ENCODE measurements around the gene DHX36. TPM values are rescaled to one million over a fixed set of nuclear protein-coding genes. Genes with fewer than 3 reads are reported as not detected.

The DHX36 gene, protein sequence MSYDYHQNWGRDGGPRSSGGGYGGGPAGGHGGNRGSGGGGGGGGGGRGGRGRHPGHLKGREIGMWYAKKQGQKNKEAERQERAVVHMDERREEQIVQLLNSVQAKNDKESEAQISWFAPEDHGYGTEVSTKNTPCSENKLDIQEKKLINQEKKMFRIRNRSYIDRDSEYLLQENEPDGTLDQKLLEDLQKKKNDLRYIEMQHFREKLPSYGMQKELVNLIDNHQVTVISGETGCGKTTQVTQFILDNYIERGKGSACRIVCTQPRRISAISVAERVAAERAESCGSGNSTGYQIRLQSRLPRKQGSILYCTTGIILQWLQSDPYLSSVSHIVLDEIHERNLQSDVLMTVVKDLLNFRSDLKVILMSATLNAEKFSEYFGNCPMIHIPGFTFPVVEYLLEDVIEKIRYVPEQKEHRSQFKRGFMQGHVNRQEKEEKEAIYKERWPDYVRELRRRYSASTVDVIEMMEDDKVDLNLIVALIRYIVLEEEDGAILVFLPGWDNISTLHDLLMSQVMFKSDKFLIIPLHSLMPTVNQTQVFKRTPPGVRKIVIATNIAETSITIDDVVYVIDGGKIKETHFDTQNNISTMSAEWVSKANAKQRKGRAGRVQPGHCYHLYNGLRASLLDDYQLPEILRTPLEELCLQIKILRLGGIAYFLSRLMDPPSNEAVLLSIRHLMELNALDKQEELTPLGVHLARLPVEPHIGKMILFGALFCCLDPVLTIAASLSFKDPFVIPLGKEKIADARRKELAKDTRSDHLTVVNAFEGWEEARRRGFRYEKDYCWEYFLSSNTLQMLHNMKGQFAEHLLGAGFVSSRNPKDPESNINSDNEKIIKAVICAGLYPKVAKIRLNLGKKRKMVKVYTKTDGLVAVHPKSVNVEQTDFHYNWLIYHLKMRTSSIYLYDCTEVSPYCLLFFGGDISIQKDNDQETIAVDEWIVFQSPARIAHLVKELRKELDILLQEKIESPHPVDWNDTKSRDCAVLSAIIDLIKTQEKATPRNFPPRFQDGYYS
- 100 to 1,000 TPM in 1 of 4 donors, 10 to 100 TPM in 3; 57.2 to 106 (median 70.9) TPM for total RNA-seq

DNA sequence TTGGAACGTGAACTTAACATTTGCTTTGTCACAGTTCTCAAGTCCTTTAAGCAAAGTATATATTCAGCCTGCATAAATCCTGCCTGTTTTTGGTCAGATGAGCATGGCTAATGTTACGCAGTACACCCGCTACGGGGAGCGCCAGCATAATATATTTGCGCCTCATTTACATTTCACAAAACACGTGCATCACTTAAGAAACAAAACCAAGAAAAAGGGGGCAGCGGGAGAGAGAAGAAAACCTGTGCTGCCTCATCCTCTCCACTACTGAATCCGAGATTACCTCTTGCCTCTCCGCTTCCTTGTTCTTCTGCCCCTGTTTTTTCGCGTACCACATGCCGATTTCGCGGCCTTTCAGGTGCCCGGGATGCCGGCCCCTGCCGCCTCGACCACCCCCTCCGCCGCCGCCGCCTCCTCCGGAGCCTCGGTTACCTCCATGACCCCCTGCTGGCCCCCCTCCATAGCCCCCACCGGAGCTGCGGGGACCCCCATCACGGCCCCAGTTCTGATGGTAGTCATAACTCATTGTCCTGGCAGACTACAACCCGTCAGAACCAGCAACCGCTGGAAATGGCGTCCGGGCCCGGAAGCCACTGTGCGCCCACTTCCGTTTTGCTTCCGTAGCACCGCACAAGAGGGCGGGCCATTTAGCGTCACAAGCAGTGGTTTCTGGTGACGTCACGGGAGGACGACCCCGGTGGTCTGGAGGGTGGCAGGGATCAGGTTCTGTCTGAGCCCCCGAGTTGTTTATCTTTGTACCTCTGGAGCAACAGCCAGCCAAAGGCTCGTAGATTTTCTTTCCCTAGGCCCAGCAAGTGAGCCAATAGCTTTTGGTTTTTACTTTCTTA, at the start of gene DHX36:
DHX36 (minus strand) TSS at position 597 of the 848 bp plus-strand sequence; CDS start at position 526, 71 bp downstream.
- TF ChIP-seq POLR2A (IDR thresholded peaks at IDR 0.05): peak; percentile 10 to 77
- TF ChIP-seq, protein P1, sequence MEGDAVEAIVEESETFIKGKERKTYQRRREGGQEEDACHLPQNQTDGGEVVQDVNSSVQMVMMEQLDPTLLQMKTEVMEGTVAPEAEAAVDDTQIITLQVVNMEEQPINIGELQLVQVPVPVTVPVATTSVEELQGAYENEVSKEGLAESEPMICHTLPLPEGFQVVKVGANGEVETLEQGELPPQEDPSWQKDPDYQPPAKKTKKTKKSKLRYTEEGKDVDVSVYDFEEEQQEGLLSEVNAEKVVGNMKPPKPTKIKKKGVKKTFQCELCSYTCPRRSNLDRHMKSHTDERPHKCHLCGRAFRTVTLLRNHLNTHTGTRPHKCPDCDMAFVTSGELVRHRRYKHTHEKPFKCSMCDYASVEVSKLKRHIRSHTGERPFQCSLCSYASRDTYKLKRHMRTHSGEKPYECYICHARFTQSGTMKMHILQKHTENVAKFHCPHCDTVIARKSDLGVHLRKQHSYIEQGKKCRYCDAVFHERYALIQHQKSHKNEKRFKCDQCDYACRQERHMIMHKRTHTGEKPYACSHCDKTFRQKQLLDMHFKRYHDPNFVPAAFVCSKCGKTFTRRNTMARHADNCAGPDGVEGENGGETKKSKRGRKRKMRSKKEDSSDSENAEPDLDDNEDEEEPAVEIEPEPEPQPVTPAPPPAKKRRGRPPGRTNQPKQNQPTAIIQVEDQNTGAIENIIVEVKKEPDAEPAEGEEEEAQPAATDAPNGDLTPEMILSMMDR (IDR thresholded peaks at IDR 0.05): peak in 2 of 6 experiments; percentile 5 to 24
- peak within 1 kb of the TSS; percentile 21 to 74 (median 73) for H3K4me3 ChIP-seq (replicated peaks in 1 of 3)
- H3K36me3 ChIP-seq: no peaks in the 10 kb centered on the region
- no peaks in the 10 kb centered on the region for H3K9me3 ChIP-seq
- H3K27ac ChIP-seq: peak within 1 kb of the TSS; percentile 59 to 93 (median 82)
- intact Hi-C loops (cut with DNase I): no loop called here
- WGBS, 2 donors: 0 to 1% methylated on average over 38 to 45 of the region's 45 CpGs
- H3K4me1 ChIP-seq: peaks cover 25 to 29% of the 10 kb centered on the region in 2 donors
- H3K27me3 ChIP-seq: no peaks in the 10 kb centered on the region
- peak; percentile 87 for DNase-seq

DNA sequence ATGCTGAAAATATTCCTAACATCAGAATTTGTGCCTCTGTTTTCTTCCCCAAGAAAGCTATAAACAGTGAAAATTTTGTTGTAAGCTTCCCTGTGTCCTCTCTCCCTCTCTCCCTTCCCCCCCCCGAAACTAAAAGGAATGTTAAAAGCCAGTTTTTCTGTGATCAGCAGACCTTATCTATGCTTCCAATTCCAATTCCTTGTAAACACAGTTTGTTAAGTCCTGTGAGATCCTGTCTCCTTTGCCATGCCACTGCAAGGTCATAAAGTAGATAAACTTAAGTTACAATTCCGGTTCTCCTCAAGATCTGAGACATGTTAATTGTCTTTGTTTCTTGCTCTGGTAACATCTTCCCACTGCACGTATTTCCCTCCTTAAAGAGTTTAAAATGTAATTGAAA, 42.9 kb upstream of the DHX36 start:
- Histone ChIP-seq H3K4me1 (peaks cover 5 to 7% of the 10 kb centered on the region in 2 donors), H3K36me3 (no peaks in the 10 kb centered on the region), H3K27me3 (no peaks in the 10 kb centered on the region), H3K27ac (peak overlapping the region; percentile 42 to 67 (median 48)), H3K4me3 (replicated peaks in 1 of 3) (no peak overlapping the region), H3K9me3 (no peaks in the 10 kb centered on the region)
- TF ChIP-seq, protein P1 (IDR thresholded peaks at IDR 0.05): no peak
- TF ChIP-seq POLR2A (IDR thresholded peaks at IDR 0.05): no peak
- intact Hi-C loops (cut with DNase I): no loop called here
- DNase-seq: peak in 1 of 2 donors; percentile 6
- 11 to 16% methylated on average over 3 of the region's 3 CpGs for WGBS, 2 donors

DNA sequence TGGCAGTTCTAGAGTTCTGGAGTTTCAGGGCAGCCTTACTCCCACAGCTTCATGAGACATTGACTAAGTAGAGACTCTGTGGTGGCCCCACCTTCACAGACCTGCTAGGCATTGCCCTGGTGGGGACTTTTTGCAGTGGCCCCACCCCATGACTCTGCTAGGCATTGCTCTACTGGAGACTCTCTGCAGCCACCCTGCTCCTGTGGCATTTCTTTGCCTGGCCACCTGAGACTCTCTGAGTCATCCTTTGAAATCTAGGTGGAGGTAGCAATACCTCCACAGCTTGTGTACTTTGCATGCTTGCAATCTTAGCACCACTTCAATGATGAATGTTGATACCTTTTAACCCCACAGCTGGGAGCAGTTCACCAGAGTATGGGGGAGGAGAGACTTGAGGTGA, 40.6 kb upstream of the DHX36 start:
- Histone ChIP-seq H3K4me1 (peaks cover 5 to 7% of the 10 kb centered on the region in 2 donors), H3K36me3 (no peaks in the 10 kb centered on the region), H3K4me3 (replicated peaks in 1 of 3) (no peak overlapping the region), H3K27ac (no peak overlapping the region), H3K9me3 (no peaks in the 10 kb centered on the region), H3K27me3 (no peaks in the 10 kb centered on the region)
- intact Hi-C loops (cut with DNase I): no loop called here
- DNase-seq: no peak
- TF ChIP-seq, protein P1 (IDR thresholded peaks at IDR 0.05): no peak
- no peak for TF ChIP-seq POLR2A (IDR thresholded peaks at IDR 0.05)

DNA sequence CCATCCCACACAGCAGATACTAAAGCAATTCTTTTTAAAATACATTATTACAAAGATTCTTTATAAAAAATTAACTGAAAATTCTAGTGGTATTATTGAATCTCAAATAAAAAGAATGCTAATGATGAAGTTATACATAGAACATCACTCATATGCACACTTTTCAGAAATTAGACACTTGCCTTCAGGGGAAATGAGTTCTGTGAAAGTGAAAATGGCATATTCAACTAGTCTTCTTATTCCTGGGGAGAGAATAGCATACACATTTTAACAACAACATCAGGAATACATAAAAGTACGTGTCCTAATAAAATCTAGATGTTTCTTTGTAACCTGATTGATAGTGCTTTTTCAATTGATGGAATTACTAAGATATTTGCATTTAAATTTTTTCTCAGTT, 36.8 kb upstream of the DHX36 start:
- no peak for DNase-seq
- WGBS, 2 donors: 77 to 89% methylated on average over 1 of the region's 1 CpG
- no peak overlapping the region for H3K4me3 ChIP-seq (replicated peaks in 1 of 3)
- H3K4me1 ChIP-seq: no peaks in the 10 kb centered on the region
- no peak overlapping the region for H3K27ac ChIP-seq
- H3K27me3 ChIP-seq: no peaks in the 10 kb centered on the region
- no peaks in the 10 kb centered on the region for H3K9me3 ChIP-seq
- TF ChIP-seq, protein P1 (IDR thresholded peaks at IDR 0.05): no peak
- no peak for TF ChIP-seq POLR2A (IDR thresholded peaks at IDR 0.05)
- intact Hi-C loops (cut with DNase I): no loop called here
- H3K36me3 ChIP-seq: no peaks in the 10 kb centered on the region
